A673 (cell line): ENCODE data around the gene TMEM184A.

ENCODE experiments used
- CTCF ChIP-seq: fragments of 300-800, 200-600 bp; sonication (generic); conservative IDR thresholded peaks from 2 replicates; pipeline ENCODE4 v1.5.1; 2017; ENCODE audit warnings: low read depth, mild to moderate bottlenecking, antibody characterized with exemption, low read length, moderate library complexity, mixed read lengths
- EZH2 ChIP-seq: fragments of 200-600 bp; sonication (generic); IDR thresholded peaks from 2 replicates; pipeline ENCODE4 v1.6.1; 2017; ENCODE audit warnings: borderline replicate concordance, low read depth, mild to moderate bottlenecking, mixed read lengths, antibody characterized with exemption, low read length; ENCODE audit not compliant: poor library complexity, severe bottlenecking

GRCh38 chr7:1593091-1593866 lies 37.3 kb upstream of the TMEM184A start:
- TF ChIP-seq CTCF (no peak; the same call in 1 of the 2 replicates), EZH2 (no peak)
